ENCODE measurements around the gene NIM1K. TPM values are rescaled to one million over a fixed set of nuclear protein-coding genes. Genes with fewer than 3 reads are reported as not detected.

NIM1K gene
- 2.7 and 3.2 TPM in 2 replicates for total RNA-seq

GRCh38 chr5:43191740-43192557, at the start of gene NIM1K:
Gene NIM1K, plus strand, starts transcription at chr5:43192225. Its CDS starts 53,551 bp downstream, at chr5:43245776.

GRCh38 chr5:43313035-43313853, 121.2 kb downstream of the NIM1K start, which contains the start of gene HMGCS1:
Gene HMGCS1, minus strand, starts transcription at chr5:43313412. Its CDS starts 14,447 bp downstream, at chr5:43298965.

Other genes starting within 250 kb of the NIM1K start
- 1.8 and 2.3 TPM in 2 replicates for gene ANXA2R, start 151.9 kb upstream of the NIM1K start, total RNA-seq
- gene ZNF131, start 71.3 kb upstream of the NIM1K start, total RNA-seq: 24.6 and 30.2 TPM in 2 replicates
- 44.2 and 61.5 TPM in 2 replicates for gene HMGCS1, start 121.2 kb downstream of the NIM1K start, total RNA-seq
- 13.4 and 20.9 TPM in 2 replicates for gene CCL28, start 220.2 kb downstream of the NIM1K start, total RNA-seq

Data from smooth muscle cell of the pulmonary artery (primary cell).